G401 (cell line): Measurements from ENCODE around the gene ASB3. TPM values are rescaled to one million over a fixed set of nuclear protein-coding genes. Genes with fewer than 3 reads are reported as not detected.
"Not testable (repeated sequence)": the region's sequence is repeated elsewhere in the genome, so short reads cannot be mapped to it uniquely, and the experiment has no call there.

Experiments used
- DNase-seq: peaks from one replicate; pipeline ENCODE4 v3.0.0-alpha.2; 2015; ENCODE audit warnings: low spot score
- in situ Hi-C: cut with HindIII; loops from 2 replicates; pipeline ENCODE4 v1.10.0; 2016; ENCODE audit warnings: low sequenced_read_pairs, mixed read lengths
- total RNA-seq: library from RNA; depleted of rRNA; stranded (reverse); fragments of >200 nt; shearing (Covaris generic); gene quantifications from 2 replicates; pipeline ENCODE4 v1.2.3, GENCODE V29; 2014

The ASB3 gene
- total RNA-seq, 1 experiment from 2014 or later: 42.3 TPM

DNA sequence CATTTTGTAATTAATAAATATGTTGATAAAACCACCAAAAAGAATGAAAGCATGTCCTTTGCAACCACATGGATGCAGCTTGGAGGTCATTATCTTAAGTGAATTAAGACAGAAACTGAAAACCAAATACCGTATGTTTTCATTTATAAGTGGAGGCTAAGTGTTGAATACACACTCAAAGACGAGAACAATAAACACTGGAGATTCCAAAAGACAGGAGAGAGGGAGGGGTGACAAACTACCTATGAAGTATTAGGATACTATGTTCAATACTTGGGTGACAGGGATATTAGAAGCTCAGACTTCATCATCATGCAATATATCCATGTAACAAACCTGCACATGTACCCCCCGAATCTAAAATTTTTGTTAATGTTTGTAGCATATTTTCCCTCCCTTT is 7.1 kb upstream of the ASB3 start:
- in situ Hi-C loops: no loop called here
- no peak for DNase-seq

DNA sequence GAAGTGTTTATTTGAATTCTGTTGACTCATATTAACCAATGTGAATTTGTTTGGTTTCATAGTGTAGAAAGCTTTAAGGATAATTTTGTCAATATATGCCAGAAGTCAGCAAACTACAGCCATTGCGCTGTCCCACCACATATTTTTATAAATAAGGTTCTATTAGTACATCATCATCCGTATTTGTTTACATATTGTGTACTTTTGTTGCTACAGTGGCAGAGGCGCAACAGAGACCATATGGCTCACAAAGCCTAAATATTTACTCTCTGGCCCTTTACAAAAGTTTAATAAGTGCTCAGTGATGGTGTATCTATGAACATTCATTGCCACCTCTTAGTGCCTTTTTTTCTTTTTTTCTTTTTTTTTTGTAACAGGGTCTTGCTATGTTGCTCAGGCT is 6.5 kb upstream of the ASB3 start:
- DNase-seq: no peak
- in situ Hi-C loops: no loop called here

DNA sequence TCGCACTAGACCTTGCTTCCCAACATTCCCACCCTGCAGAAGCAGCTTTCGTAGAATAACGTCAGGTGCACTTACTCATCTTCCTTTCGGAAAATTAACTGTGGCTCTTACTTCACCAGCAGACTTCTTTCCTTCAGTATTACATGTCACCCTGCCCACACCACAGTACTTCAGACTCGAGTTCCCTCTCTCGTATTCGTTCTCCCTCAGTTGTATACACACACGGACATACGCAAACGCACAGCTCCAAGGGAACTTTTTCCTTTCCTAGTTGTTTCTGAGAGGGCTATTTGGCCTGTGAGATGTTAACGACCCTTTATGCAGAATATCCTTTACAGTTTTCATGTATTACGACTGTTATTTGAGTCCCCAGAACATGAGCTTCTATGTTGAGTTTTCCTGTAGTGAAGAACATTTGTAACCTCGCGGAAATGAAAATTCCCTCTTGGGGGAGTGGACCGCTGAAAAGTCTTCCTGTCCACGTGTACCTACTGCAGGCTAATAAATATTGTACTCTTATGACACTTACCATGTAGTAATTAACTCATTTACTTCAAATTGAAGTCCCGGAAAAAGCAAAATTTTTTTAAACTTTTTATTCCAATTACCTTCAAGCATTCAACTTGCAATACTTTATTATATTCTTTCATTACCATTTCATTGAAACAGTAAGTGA is 999 bp upstream of the ASB3 start:
- in situ Hi-C loops: no loop called here
- peak; percentile 27 for DNase-seq

GRCh38 chr2:53786352-53786704 is 425 bp downstream of the ASB3 start:
- in situ Hi-C loops: no loop called here
- DNase-seq: peak; percentile 69

GRCh38 chr2:53785366-53785765 is 1.4 kb downstream of the ASB3 start:
- DNase-seq: no peak
- in situ Hi-C loops: no loop called here

DNA sequence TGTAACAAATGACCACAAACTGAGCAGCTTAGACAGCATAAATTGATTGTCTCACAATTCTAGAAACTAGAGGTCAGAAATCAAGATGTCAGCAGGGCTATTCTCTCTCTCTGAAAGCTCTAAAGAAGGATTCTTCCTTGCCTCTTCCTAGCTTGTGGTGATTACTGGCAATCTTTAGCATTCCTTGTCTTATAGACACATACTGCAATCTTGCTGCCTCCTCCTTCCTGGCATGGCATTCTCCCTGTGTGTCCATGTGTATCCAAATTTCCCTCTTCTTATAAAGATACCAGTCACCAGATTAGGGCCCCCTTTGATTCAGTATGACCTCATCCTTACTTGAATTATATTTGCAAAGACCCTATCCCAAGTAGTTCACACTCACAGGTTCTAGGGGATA is 2.3 kb downstream of the ASB3 start:
- DNase-seq: no peak
- in situ Hi-C loops: no loop called here

- no peak for DNase-seq
- in situ Hi-C loops: no loop called here
Measured at GRCh38 chr2:53782676-53783075, 4.1 kb downstream of the ASB3 start.

DNA sequence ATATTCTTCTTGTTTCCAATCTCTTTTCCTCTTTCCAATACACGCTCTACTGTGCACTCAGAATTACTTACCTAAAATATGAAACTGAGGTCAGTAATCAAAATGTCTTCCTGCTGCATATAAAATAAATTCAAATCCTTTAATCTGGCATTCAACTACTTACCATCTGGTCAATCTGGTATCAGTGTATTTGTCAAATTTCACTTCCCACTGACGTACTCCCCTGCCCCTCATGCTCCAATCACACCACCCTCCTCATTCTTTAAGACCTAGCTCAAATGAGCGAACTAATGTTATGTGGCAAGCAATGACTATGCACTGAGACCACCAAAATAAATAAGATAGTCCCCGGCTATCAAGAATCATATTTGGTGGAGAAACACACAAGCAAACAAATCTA is 6.7 kb downstream of the ASB3 start:
- in situ Hi-C loops: no loop called here
- DNase-seq: no peak

- no peak for DNase-seq
- in situ Hi-C loops: no loop called here
Measured at GRCh38 chr2:53778536-53779162, 8.1 kb downstream of the ASB3 start.

GRCh38 chr2:53777134-53777533 is 9.6 kb downstream of the ASB3 start:
- DNase-seq: no peak
- in situ Hi-C loops: no loop called here

GRCh38 chr2:53770264-53770663 is 16.5 kb downstream of the ASB3 start:
- in situ Hi-C loops: no loop called here
- DNase-seq: no peak

DNA sequence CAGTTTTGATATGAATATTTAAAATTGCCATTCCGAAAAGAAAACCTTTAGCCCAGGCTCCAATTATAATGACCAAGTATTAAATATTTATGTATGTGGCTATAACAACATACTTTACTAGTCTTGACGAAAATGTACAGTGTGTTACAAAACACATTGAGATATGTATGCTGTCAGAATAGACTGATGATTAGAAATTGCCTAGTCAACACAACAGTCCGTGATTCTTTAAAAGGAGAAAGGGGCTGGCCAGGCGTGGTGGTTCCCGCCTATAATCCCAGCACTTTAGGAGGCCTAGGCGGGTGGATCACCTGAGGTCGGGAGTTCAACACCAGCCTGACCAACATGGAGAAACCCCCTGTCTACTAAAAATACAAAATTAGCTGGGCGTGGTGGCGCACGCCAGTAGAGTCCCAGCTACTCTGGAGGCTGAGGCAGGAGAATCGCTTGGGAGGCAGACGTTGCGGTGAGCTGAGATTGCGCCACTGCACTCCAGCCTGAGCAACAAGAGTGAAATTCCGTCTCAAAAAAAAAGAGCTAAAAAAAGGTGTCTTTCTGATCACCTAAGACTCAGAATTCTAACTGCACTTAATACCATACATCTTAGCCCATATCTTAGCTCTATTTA is 17.3 kb downstream of the ASB3 start:
- in situ Hi-C loops: no loop called here
- DNase-seq: no peak

DNA sequence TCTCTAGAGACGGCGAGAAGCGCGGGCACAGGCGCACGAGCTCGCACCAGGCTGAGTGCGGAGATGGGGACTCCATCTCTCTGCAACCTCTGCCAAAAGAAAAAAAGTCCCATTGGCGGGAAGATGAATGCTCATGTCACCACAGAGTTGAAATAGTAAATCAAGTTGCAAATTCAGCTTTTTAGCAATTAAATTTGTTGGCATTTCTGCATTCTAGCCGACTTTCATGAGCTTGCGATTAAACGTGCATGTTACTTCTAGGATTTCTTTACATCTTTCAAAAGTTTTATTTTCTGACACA is 18.6 kb downstream of the ASB3 start:
- DNase-seq: no peak
- in situ Hi-C loops: no loop called here

DNA sequence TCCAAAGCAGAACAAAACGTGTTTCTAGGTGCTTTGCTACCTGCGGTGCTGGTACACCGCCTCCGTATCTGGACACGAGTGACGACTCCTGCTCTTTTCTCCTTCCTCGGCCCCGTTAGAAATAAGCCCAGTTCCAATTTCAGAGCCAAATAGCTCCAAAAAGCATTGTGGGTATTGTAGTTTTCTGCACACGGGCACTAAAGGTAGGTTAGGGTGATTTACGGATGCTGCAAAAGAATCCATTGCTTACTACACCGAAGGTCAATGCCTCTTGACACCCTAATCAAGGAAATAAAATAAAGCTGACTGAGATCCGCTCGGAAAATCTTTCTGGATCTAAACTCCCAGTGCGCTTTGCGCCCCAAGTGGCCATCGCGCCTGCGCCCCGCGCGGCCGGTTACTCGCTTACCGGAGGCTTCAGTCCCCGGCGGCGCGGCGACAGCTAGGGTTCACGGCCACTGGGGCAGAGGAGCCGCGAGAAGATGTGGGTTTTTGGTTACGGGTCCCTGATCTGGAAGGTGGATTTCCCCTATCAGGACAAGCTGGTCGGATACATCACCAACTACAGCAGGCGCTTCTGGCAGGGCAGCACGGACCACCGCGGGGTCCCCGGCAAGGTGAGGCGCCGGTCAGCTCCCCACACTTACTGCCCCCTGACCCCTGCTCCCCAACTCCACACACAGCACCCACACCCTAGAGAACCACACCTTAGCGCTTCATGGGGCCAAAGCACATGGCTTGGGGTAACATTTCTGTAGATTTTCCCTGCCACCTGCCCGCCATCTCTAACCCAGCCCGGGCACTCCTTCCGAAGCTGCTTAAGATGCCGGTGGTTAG is 19.1 kb downstream of the ASB3 start, which contains the start of gene CHAC2:
Gene CHAC2, plus strand, starts transcription at position 400 of the 837 bp plus-strand sequence. Its CDS starts 83 bp downstream, at position 483.
- DNase-seq: peak; percentile 87
- in situ Hi-C loops: no loop called here

DNA sequence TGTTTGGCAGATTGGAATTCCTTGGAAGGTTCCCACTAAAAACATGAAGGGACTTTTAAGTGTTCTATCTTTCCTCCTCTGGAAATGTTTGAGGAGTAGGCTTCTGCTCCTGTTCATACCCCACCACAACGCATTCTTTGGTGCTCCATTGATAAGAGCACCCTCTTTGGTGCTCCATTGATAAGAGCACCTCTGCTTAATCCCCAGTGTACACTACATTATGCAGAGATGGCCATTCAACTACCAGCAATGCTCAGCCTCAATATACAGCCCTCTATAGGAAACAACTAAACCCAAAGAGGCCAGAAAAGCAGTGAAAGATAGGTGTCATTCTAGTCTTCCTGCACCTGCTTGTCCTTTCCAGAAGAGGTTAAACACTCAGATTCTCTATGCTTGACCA is 21.0 kb downstream of the ASB3 start:
- in situ Hi-C loops: no loop called here
- DNase-seq: no peak

- in situ Hi-C loops, DNase-seq: not testable (repeated sequence)
Measured at GRCh38 chr2:53757206-53757605, 29.5 kb downstream of the ASB3 start.

DNA sequence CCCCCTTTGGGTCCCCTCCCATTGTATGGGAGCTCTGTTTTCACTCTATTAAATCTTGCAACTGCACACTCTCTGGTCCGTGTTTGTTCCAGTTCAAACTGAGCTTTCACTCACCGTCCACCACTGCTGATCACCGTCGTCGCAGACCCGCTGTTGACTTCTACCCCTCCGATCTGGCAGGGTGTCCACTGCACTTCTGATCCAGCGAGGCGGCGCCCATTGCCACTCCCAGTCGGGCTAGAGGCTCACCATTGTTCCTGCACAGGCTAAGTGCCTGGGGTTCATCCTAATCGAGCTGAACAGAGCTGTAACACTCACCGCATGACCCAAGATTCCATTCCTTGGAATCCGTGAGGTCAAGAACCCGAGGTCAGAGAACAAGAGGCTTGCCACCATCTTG is 30.1 kb downstream of the ASB3 start:
- in situ Hi-C loops: no loop called here
- DNase-seq: no peak

DNA sequence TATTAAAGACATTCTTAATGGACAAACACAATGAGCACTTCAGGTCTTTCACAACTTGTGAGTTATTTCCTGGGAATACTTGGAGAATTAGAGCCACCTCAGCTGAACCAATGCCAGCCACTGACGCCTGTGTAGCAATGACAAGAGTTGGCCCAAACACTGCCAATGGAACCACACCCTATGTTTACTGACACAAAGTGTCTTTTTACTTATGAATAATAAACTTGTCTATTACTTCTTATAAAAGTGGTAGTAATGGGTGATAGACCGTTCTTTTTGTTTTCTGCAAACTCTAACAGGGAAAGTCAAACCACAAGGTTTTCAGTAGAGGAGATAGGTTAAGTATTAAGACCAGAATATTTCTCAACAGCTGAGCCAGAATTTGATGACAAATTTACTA is 31.6 kb downstream of the ASB3 start:
- in situ Hi-C loops: no loop called here
- DNase-seq: no peak

GRCh38 chr2:53753041-53753440 is 33.7 kb downstream of the ASB3 start:
- in situ Hi-C loops: no loop called here
- DNase-seq: no peak

DNA sequence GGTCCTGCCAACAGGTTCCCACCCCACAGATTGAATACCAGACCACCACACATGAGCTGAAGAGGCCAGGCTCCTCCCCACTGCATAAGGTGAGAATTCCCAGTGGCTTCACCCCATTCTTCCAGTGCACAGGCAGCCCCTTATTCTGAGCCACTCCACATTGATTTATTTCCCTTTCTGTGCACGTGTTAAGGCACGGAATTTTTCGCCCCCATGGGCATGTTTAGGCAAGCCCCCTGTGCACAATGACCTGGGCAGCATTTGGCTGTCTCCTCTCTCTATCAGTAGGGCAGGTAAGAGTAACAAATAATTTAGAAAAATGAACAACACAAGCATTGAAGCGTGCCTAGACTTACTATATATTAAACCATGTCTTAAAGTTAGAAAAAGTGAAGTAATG is 34.4 kb downstream of the ASB3 start:
- in situ Hi-C loops: no loop called here
- DNase-seq: no peak
